DMS79 (cell line): ENCODE measurements around the gene CACNA1B.

ENCODE experiments used
- DNase-seq: peaks from one replicate; lab custom pipeline; 2025; lab: John Stamatoyannopoulos, UW

Gene CACNA1B

DNA sequence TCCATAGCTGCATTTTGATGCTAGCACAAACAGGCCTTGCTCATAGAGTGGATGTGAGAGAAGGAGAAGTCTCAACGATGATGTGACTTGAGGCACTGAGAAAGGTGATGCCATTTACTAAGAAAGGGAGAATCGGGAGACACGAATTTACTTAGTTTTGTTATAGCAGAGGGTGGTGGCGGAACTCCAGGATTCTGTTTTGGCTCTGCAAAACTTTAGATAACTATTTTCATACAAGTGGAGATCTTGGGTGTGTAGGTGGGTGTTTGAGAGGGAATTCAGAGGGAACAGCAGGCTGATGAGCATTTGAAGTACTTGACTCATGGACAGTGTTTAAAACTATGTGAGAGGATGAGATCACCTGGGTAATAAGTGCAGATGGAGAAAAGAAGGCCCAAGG, 43.2 kb downstream of the CACNA1B start:
- DNase-seq: no peak

DNA sequence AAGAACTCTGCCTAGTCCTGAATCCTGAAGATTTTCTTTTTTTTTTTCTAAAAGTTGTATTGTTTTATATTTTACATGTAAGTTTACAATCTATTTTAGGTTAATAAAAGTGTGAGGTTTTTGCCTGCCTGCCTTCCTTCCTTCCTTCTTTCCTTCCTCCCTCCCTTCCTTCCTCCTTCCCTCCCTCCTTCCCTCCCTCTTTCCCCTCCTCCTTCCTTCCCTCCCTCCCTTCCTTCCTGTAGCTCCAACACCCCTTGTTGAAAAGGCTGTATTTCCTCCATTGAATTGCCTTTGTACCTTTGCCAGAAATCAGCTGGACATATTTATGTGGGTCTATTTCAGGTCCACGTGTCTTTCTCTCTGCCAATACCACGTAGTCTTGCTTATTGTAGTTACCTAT, 46.6 kb downstream of the CACNA1B start:
- DNase-seq: no peak

DNA sequence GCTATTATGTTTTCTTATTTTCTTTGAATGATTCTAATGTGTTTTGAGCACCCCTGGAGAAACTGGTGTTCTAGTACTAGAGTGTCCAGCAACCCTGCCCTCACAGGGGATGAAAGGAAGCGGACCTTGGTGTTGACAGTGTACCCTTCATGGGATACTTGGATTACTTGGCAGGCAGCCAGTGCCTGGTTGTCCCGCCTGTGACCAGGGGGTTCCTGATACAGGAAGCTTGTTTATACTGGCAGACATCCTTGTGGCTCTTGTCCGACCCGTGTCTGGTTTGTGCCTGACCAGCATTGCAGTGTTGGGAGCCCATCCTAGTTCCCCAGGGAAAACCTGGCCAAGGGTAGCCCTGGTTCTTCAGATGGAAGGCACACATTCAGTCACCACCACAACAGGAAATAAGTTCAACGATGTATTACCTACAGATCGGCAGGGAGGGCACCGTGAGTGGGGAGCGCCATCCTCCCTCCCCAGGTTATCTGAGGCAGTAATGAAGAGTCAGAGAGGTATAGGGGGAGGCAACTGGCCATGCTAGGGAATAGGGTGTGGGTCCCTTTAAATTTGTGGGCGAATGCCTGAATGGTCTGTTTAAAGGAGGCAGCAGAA, 47.3 kb downstream of the CACNA1B start:
- no peak for DNase-seq

DNA sequence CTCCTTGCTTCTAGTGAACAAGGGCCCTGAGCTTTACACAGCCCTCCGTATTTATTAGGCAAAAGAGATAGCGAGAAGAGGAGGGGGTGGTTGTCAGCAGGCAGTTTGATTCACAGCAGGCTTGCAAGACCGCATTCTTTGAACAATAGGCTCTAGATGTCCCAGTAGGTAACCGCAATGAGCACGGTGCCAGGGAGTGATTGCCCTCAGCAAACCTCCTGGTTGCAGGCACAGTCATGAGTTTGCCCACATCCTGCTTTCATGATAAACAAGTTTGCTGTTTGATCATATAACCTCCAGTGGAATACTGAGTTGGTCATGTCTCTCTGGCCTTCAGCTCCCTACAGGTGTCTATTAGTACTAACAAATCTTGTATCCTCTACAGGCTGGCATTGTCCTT, 66.1 kb downstream of the CACNA1B start:
- no peak for DNase-seq

DNA sequence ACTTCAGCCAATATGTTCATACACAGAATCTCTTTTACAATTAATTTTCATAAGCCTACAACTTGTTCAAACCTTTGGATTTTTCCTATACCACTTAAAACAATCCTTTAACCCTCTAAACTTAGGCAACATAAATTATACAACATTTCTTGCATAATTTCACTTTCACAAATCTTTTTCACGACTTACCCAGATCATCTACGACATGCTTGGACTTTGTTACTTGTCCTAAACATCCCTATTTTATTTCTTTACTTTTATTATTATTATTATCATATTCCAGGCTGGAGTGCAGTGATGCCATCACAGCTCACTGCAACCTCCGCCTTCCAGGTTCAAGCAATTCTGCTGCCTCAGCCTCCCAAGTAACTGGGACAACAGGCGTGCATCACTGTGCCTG, 68.0 kb downstream of the CACNA1B start:
- DNase-seq: no peak

DNA sequence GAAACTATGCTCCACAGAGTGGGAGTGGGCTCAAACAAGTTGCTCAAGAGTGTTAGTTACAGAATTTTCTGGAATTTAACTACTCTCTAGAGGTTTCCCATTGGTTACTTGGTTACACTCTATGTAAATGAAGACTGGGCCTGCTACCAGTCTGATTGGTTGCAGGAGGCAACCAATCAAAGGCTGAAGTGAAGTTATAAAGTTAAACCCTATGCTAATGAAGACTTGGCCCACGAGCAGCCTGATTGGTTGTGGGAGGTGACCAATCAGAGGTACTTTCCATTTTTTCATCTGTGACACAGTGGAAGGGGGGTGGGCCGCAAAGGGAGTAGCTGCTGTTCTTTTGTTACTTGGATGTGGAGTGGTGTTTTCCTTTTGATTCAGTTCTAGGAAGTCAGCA, 69.4 kb downstream of the CACNA1B start:
- DNase-seq: no peak

DNA sequence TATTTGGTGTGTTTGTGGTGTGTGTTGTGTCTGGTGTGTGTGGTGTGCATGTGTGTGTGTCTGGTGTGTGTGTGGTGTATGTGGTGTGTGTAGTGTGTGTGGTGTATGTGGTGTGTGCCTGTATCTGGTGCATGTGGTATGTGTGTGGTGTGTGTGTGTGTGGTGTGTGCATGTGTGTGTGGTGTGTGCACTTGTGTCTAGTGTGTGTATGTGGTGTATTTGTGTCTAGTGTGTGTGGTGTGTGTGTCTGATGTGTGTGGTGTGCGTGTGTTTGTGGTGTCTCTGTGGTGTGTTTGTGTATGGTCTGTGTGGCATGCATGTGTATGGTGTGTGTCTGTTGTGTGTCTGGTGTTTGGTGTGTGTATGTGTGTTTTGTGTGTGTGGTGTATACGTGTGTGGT, 71.1 kb downstream of the CACNA1B start:
- DNase-seq: no peak

DNA sequence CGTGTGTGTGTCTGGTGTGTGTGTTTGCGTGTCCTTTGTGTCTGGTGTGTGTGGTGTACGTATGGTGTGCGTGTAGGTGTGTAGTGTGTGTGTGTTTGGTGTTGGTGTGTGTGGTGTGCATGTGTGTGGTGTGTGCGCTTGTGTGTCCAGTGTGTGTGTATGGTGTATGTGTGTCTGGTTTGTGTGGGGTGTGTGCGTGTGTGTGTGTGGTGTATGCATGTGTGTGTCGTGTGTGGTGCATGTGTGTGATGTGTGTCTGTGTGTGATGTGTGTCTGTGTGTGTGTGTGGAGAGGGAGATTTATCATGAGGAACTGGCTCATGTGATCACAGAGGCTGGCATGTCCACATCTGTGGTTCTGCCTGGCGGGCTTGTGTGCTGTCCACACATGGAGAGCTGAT, 71.7 kb downstream of the CACNA1B start:
- DNase-seq: no peak

DNA sequence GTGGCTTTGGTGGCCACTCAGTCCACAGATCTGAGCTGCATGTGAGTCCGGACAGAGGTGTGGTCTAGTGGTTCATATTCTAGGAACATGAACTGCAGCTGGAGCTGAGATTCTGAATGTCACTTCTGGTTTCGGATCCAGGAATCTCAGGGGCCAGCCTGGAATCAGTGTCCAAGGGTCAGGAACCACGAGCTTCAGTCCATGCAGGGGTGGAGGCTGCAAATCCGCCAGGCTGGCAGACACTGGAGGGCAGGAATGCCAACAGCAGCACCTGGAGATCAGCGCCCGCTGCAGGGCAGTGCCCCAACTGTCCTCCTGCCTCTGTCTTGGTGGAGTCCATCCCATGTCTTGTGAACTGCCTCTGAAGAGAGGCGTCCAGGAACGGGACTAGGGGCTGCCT, 73.5 kb downstream of the CACNA1B start:
- DNase-seq: no peak

DNA sequence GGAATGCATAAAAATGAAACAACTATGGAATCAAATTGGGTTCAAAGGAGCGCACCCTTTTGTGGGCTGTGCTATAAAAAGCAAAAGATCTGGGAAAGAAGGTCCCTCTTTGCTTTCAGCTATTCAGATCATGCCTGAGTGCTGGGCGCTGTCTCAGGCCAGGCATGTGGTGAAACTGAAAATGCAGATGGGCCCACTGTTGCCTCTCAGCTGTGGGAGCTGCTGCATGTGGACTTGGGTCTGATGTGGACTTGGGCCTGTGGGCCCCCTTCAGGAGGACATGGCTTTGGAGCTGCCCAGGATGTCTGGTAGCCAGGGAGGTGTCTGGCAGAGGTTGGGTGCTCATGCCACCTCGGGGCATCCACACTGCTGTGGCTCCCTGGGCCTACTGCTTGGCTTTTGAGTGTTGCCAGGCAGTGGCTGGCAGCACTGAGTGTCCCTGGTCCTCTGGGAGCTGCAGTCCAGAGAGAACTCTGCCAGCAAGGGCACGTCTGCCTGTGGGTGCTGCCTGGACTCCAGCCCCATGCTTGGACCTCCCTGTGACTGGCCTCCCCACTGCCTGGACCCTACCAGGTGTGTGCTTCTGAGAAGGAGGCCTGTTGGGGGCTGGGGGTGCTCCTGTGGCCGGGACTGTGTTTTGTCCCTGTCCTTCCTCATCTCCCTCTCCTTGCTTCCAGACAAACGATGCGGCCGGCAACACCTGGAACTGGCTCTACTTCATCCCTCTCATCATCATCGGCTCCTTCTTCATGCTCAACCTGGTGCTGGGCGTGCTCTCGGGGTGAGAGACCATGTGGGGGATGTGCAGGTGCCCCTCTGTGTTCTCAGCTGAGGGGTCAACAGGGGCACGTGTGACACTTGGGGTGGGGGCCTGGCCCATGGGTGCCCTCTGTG, 74.3 kb downstream of the CACNA1B start:
- no peak for DNase-seq

DNA sequence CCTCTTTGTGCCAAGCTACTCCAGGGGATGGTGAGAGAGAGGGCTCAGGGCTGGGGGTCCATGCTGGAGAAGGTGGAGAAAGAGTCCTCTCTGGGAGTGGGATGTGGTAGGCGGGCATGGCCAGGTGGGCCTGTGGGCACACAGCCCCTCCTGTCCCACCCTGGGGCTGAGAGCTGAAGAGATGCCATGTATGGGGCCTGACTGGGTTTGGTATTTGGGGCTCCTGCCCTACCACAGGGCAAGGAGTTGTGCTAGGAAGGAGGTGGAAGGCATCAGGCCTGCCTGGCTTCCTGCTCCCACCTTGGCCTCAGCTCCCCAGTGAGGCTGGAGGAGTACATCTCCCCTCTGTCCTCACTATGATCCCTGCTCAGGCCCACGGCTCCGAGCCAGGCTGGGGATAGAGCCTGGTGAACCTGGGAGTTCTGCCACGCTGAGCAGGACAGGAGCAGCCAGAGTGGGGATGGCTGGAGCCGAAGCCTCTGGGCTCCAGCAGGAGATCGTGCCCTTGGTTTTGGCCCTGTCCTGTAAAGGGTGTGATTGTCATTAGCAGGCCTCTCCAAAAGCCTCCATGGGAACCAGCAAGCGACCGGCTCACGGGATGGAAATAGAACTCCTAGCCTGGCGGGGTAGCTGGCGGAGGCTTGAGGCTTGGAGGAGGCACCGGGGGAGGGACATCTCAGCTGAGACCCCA, 75.5 kb downstream of the CACNA1B start:
- no peak for DNase-seq

DNA sequence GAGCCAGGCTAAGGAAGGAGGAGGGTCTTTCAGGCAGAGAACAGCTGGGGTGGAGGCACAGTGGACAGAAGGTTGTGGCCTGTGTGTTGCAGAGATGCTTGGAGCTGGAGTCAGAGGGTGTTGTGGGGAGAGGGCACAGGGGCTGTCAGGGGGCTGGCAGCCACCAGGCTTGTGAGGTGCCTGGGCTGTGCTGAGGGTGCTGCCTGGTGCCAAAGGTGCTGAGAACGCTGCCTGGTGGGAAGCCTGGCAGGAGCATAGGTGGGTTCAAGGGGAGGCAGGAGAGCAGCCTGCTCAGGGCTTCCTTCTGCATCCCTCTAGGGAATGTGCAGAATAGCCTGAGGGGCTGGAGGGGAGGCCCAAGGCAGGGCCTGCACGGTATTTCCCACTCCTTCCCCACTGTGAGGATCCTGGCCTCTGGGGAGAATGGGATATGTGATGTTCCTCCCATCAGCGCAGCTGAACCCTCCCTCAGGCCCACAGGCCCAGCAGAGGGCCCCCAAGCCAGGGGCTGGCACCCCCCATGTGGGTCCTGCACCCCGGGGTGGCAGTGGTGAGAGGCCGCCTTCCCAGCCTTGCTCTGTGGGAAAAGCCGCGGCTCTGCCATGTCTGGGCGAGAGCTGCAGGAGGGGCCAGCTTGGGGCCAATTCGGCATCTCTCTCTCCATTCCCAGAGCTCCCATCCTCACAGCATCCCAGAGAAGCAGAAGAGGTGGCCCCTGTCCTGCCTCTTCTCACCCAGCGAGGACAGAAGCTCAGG, 76.3 kb downstream of the CACNA1B start:
- no peak for DNase-seq

DNA sequence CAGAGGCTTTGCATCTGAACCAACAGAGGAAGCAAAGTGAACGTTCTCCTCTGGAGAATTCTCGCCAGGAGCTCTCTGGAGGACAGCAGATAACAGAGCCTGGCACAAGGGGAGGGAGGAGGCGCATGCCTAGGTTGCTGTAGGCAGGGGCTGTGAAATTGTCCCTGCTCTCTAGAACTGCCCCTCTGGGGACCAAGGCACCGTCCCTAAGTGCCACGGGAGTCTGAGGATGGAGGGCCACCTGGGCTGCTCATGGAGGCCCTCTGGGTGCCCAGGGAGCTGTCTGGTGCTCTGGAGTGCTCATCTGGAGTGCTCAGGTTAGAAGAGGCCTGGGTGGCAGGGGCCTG, 77.6 kb downstream of the CACNA1B start:
- DNase-seq: no peak

DNA sequence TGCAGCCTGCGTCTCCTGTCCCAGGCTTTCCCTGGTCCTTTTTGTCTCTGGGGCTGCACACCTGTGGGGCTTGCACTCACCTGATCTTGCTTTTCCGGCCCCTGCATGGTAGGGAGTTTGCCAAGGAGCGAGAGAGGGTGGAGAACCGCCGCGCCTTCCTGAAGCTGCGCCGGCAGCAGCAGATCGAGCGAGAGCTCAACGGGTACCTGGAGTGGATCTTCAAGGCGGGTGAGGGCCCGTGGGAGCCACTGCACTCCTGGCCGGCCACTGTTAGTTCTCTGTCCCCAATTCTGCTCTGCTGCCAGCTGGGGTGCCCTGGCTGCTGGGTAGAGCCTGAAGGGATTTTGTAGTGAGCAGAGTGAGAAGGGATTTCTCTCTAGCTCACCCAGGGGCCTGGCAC, 78.0 kb downstream of the CACNA1B start:
- DNase-seq: no peak

DNA sequence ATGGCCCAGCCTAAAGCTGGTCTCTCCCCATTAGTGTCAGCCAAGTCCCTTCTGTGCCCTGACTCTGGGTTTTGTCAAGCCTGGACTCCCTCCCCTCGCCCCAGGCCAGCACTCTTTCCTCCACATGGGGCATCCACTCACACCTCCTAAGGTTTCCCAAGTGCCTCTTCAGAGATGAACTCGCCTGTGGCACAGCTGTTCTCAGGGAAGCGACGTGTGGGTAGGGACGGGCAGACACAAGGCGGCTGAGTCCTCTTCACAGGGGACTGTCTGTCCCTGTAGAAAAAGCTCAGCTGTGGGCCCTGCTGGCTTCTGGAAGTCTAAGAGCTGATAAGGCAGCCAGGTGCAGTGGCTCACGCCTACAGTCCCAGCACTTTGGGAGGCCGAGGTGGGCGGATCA, 78.5 kb downstream of the CACNA1B start:
- DNase-seq: no peak

DNA sequence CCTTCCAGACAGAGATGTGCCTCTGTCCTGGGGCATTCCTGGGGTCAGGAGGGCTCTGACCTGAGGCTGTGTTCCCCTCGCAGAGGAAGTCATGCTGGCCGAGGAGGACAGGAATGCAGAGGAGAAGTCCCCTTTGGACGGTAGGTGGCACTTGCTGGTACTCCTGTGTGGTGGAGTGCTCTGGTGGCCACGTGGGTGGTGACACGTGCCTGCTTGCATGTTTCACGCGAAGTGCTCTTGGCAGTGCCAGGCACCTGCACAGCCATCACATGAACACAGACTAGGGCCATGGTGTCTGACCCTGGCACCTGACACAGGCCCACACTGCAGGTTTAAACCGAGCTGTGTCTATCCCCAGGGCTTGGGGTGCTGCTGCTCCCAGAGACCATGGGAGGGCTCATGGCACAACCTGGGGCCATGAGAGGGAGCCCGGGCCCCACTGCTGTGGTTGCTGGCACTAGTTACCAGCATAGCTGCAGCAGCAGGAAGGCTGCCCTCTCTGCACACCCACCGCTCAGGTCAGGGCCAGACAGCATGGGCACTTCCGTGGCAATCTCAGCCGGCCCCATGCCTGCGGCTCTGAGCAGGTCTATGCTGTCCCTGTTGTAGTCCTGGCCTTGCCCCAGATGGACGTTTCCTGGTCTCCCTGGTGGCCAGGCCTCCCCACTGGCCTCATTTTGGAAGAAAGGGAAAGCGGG, 79.3 kb downstream of the CACNA1B start:
- no peak for DNase-seq

DNA sequence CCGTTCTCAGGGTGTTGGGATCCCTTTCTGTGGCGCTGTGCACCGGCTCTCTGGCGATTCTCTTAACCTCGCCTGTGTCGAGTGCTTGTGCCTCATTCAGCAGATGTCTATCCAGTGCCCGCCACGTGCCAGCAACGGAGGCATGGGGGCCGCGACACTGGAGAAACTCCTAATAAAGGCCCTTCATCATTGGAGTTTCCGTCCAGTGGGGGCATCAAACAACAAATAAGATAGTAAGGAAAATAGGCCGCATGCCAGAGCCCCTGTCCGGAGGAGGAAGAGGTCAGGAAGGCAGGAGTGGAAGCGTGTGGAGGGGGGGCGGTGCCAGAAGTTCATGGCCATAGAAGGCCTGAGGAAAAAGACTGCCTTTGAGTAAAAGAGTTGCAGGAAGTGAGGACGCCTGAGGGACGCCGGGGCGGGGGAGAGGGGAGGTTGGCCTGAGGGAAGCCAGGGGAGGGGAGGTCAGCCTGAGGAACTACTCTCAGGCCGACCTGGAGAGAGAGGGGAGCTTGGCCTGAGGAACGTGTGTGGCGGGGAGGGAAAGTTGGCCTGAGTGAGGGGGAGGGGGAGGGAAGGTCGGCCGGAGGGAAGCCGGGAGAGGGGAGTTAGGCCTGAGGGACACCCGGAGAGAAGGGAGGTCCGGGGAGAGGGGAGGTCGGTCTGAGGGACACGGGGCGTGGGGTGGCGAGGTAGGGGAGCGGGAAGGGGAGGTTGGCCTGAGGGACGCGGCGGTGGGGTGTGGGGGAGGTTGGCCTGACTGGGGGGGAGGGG, 82.2 kb downstream of the CACNA1B start:
- DNase-seq: no peak

DNA sequence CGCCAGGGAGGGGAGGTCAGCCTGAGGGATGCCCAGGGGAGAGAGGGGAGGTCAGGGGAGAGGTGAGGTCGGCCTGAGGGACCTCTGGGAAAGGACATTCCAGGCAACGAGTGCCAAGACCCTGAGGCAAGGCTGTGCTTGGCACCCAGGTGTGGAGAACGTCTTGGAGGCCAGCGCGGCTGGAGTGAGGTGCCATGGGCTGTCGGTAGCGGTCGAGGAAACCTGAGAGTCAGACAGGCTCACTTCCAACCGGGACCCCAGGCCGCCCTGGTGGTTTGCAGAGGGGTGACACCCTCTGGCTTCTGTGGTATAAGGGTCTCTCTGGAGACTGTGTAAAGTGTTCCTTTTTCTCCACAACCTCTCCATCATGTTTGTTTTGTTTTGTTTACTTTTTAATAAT, 82.9 kb downstream of the CACNA1B start:
- DNase-seq: no peak

DNA sequence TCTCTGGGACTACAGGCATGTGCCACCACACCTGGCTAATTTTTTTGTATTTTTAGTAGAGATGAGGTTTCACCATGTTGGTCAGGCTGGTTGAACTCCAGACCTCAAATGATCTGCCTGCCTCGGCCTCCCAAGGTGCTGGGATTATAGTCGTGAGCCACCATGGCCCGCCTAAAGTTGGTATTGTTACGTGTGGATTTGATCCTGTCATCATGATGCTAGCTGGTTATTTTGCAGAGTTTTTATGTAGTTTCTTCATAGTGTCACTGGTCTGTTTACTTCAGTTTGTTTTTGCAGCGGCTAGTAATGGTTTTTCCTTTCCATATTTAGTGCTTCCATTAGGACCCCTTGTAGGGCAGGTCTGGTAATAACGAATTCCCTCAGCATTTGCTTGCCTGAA, 85.9 kb downstream of the CACNA1B start:
- DNase-seq: no peak

DNA sequence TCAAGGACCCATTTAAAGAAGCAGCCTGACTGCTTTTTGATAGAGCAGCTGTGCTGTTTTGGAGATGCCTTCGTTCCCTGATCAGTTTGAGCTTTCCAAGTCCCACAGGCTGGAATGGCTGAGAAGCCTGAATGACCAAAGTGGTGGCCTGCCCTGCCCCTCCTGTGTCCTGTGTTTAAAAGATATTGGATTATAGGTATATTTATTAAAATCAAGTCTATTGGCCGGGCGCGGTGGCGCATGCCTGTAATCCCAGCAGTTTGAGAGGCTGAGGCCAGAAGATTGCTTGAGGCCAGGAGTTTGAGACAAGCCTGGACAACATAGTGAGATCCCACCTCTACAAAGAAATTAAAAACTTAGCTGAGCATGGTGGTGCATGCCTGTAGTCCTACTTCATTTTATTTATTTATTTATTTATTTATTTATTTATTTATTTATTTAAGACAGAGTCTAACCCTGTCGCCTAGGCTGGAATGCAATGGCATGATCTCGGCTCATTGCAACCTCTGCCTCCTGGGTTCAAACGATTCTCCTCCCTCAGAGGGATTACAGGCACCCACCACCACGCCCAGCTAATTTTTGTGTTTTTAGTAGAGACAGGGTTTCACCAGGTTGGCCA, 87.7 kb downstream of the CACNA1B start:
- DNase-seq: no peak
